GM18505 (cell line): ENCODE results near the gene CPLX3.

Experiments
- ATAC-seq: cut with Tn5 transposase; IDR thresholded peaks from one replicate; pipeline ENCODE4 v1.9.1; 2021; ENCODE audit not compliant: unreplicated experiment
- POLR2A ChIP-seq: IDR thresholded peaks from 4 replicates; pipeline ENCODE4 v1.6.1; 2011; ENCODE audit warnings: borderline replicate concordance; ENCODE audit not compliant: insufficient read depth, insufficient read length; ENCODE audit errors: extremely low read depth

The CPLX3 gene

GRCh38 chr15:74792227-74793016 is 34.0 kb upstream of the CPLX3 start:
- TF ChIP-seq POLR2A = no peak
- no peak for ATAC-seq

GRCh38 chr15:74793135-74794028 is 33.0 kb upstream of the CPLX3 start:
- ATAC-seq = no peak
- no peak for TF ChIP-seq POLR2A

- no peak for ATAC-seq
- TF ChIP-seq POLR2A = no peak
These were observed 32.0 kb upstream of the CPLX3 start for GRCh38 chr15:74794248-74794969.

- no peak for TF ChIP-seq POLR2A
- no peak for ATAC-seq
These were observed 31.5 kb upstream of the CPLX3 start for GRCh38 chr15:74794970-74795349.

GRCh38 chr15:74795966-74796625 is 30.3 kb upstream of the CPLX3 start:
- ATAC-seq = no peak
- TF ChIP-seq POLR2A = no peak

- TF ChIP-seq POLR2A = peak; percentile 5
- no peak for ATAC-seq
These were observed 27.8 kb upstream of the CPLX3 start for GRCh38 chr15:74798388-74799254.

- peak; percentile 13 for ATAC-seq
These were observed 27.1 kb upstream of the CPLX3 start for GRCh38 chr15:74799255-74799855.

GRCh38 chr15:74799856-74800558 is 26.4 kb upstream of the CPLX3 start:
- peak; percentile 69 for ATAC-seq
- TF ChIP-seq POLR2A = no peak

More at GRCh38 chr15:74799255-74799855, 27.1 kb upstream of the CPLX3 start:
- TF ChIP-seq POLR2A = no peak

GRCh38 chr15:74800559-74801094 is 25.8 kb upstream of the CPLX3 start:
- ATAC-seq = no peak
- TF ChIP-seq POLR2A = no peak

GRCh38 chr15:74801311-74801997 is 25.0 kb upstream of the CPLX3 start:
- no peak for ATAC-seq
- no peak for TF ChIP-seq POLR2A

GRCh38 chr15:74802290-74802689 is 24.1 kb upstream of the CPLX3 start:
- no peak for ATAC-seq
- no peak for TF ChIP-seq POLR2A
